ENCODE results near the gene PHPT1. TPM values are rescaled to one million over a fixed set of nuclear protein-coding genes. Genes with fewer than 3 reads are reported as not detected.

Gene PHPT1
- total and polyA plus RNA-seq, 2 experiments from 2014 or later, result 86.2 to 437 TPM

- H3K4me3 ChIP-seq, result no peak overlapping the region
These were observed 24.5 kb upstream of the PHPT1 start for GRCh38 chr9:136824496-136825225.

More at GRCh38 chr9:136824496-136825225, 24.5 kb upstream of the PHPT1 start:
- no peaks in the 10 kb centered on the region for H3K27me3 ChIP-seq (ENCODE audit: insufficient read depth)
- no peak overlapping the region for H3K4me2 ChIP-seq
- Mint-ChIP-seq H3K4me3 (no peak overlapping the region), H3K9me3 (no peaks in the 10 kb centered on the region), H3K36me3 (ENCODE audit: low read depth) (peaks cover 25% of the 10 kb centered on the region), H3K27me3 (ENCODE audit: insufficient read depth, low read depth, poor library complexity) (peaks cover 10% of the 10 kb centered on the region), H3K4me1 (peaks cover 13% of the 10 kb centered on the region; the same call in 2 of the 3 replicates), H3K27ac (no peak overlapping the region)
- H3K4me1 ChIP-seq (ENCODE audit: insufficient read depth), result peaks cover 6% of the 10 kb centered on the region; the same call in 1 of the 2 replicates
- peaks cover 12% of the 10 kb centered on the region; the same call in 1 of the 2 replicates for H3K79me2 ChIP-seq (replicated peaks; ENCODE audit: insufficient read depth)
- peaks cover 7% of the 10 kb centered on the region for H4K20me1 ChIP-seq (replicated peaks; ENCODE audit: insufficient read depth)
- DNase-seq (ENCODE audit: low spot score) (no peak), ATAC-seq (no peak)
- H3F3A ChIP-seq (replicated peaks; ENCODE audit: low read depth), result peaks cover 11% of the 10 kb centered on the region; the same call in 1 of the 2 replicates
- H3K27ac ChIP-seq (ENCODE audit: low read depth), result no peak overlapping the region
- H3K36me3 ChIP-seq (ENCODE audit: insufficient read depth), result no peaks in the 10 kb centered on the region
- TF ChIP-seq POLR2AphosphoS5 (IDR thresholded peaks at IDR 0.05; ENCODE audit: low read depth) (no peak), STAT1 (IDR thresholded peaks at IDR 0.05; ENCODE audit: unreplicated experiment) (no peak), ZNF331 (CRISPR knock-in tag; IDR thresholded peaks at IDR 0.05; ENCODE audit: low read depth) (no peak), CREB1 (CRISPR knock-in tag; IDR thresholded peaks at IDR 0.05; ENCODE audit: low read depth) (no peak), EZH2phosphoT487 (IDR thresholded peaks at IDR 0.05; ENCODE audit: unreplicated experiment) (no peak), EZH2 (IDR thresholded peaks at IDR 0.05; ENCODE audit: low read depth, unreplicated experiment) (no peak), ETS1 (IDR thresholded peaks at IDR 0.05) (no peak), JUNB (IDR thresholded peaks at IDR 0.05; ENCODE audit: unreplicated experiment) (no peak), CTCF (conservative IDR thresholded peaks at IDR 0.05; ENCODE audit: low read depth in 2 of 2) (no peak), ZNF114 (CRISPR knock-in tag; IDR thresholded peaks at IDR 0.05) (no peak), NANOG (IDR thresholded peaks at IDR 0.05; ENCODE audit: borderline replicate concordance) (no peak)
- TF ChIP-seq, protein P1, sequence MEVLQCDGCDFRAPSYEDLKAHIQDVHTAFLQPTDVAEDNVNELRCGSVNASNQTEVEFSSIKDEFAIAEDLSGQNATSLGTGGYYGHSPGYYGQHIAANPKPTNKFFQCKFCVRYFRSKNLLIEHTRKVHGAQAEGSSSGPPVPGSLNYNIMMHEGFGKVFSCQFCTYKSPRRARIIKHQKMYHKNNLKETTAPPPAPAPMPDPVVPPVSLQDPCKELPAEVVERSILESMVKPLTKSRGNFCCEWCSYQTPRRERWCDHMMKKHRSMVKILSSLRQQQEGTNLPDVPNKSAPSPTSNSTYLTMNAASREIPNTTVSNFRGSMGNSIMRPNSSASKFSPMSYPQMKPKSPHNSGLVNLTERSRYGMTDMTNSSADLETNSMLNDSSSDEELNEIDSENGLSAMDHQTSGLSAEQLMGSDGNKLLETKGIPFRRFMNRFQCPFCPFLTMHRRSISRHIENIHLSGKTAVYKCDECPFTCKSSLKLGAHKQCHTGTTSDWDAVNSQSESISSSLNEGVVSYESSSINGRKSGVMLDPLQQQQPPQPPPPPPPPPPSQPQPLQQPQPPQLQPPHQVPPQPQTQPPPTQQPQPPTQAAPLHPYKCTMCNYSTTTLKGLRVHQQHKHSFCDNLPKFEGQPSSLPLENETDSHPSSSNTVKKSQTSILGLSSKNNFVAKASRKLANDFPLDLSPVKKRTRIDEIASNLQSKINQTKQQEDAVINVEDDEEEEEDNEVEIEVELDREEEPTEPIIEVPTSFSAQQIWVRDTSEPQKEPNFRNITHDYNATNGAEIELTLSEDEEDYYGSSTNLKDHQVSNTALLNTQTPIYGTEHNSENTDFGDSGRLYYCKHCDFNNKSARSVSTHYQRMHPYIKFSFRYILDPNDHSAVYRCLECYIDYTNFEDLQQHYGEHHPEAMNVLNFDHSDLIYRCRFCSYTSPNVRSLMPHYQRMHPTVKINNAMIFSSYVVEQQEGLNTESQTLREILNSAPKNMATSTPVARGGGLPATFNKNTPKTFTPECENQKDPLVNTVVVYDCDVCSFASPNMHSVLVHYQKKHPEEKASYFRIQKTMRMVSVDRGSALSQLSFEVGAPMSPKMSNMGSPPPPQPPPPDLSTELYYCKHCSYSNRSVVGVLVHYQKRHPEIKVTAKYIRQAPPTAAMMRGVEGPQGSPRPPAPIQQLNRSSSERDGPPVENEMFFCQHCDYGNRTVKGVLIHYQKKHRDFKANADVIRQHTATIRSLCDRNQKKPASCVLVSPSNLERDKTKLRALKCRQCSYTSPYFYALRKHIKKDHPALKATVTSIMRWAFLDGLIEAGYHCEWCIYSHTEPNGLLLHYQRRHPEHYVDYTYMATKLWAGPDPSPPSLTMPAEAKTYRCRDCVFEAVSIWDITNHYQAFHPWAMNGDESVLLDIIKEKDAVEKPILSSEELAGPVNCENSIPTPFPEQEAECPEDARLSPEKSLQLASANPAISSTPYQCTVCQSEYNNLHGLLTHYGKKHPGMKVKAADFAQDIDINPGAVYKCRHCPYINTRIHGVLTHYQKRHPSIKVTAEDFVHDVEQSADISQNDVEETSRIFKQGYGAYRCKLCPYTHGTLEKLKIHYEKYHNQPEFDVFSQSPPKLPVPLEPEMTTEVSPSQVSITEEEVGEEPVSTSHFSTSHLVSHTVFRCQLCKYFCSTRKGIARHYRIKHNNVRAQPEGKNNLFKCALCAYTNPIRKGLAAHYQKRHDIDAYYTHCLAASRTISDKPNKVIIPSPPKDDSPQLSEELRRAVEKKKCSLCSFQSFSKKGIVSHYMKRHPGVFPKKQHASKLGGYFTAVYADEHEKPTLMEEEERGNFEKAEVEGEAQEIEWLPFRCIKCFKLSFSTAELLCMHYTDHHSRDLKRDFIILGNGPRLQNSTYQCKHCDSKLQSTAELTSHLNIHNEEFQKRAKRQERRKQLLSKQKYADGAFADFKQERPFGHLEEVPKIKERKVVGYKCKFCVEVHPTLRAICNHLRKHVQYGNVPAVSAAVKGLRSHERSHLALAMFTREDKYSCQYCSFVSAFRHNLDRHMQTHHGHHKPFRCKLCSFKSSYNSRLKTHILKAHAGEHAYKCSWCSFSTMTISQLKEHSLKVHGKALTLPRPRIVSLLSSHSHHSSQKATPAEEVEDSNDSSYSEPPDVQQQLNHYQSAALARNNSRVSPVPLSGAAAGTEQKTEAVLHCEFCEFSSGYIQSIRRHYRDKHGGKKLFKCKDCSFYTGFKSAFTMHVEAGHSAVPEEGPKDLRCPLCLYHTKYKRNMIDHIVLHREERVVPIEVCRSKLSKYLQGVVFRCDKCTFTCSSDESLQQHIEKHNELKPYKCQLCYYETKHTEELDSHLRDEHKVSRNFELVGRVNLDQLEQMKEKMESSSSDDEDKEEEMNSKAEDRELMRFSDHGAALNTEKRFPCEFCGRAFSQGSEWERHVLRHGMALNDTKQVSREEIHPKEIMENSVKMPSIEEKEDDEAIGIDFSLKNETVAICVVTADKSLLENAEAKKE (CRISPR knock-in tag; IDR thresholded peaks at IDR 0.05), result no peak
- TF ChIP-seq, protein P2, sequence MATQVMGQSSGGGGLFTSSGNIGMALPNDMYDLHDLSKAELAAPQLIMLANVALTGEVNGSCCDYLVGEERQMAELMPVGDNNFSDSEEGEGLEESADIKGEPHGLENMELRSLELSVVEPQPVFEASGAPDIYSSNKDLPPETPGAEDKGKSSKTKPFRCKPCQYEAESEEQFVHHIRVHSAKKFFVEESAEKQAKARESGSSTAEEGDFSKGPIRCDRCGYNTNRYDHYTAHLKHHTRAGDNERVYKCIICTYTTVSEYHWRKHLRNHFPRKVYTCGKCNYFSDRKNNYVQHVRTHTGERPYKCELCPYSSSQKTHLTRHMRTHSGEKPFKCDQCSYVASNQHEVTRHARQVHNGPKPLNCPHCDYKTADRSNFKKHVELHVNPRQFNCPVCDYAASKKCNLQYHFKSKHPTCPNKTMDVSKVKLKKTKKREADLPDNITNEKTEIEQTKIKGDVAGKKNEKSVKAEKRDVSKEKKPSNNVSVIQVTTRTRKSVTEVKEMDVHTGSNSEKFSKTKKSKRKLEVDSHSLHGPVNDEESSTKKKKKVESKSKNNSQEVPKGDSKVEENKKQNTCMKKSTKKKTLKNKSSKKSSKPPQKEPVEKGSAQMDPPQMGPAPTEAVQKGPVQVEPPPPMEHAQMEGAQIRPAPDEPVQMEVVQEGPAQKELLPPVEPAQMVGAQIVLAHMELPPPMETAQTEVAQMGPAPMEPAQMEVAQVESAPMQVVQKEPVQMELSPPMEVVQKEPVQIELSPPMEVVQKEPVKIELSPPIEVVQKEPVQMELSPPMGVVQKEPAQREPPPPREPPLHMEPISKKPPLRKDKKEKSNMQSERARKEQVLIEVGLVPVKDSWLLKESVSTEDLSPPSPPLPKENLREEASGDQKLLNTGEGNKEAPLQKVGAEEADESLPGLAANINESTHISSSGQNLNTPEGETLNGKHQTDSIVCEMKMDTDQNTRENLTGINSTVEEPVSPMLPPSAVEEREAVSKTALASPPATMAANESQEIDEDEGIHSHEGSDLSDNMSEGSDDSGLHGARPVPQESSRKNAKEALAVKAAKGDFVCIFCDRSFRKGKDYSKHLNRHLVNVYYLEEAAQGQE (IDR thresholded peaks at IDR 0.05; ENCODE audit: unreplicated experiment), result no peak
- H3K9me2 ChIP-seq (ENCODE audit: insufficient read depth), result no peaks in the 10 kb centered on the region
- H2AFZ ChIP-seq, result no peak overlapping the region

All from GM23338 (cell line).